ENCODE results near the gene STIM1.

GRCh38 chr11:4049006-4049405 is 193.5 kb downstream of the STIM1 start:
- no peak for TF ChIP-seq SIN3A (IDR thresholded peaks at IDR 0.05; ENCODE audit: low read depth, low read length)
- no peak for TF ChIP-seq RCOR1 (conservative IDR thresholded peaks at IDR 0.05; ENCODE audit: low read depth, low read length)
- TF ChIP-seq, protein P1, sequence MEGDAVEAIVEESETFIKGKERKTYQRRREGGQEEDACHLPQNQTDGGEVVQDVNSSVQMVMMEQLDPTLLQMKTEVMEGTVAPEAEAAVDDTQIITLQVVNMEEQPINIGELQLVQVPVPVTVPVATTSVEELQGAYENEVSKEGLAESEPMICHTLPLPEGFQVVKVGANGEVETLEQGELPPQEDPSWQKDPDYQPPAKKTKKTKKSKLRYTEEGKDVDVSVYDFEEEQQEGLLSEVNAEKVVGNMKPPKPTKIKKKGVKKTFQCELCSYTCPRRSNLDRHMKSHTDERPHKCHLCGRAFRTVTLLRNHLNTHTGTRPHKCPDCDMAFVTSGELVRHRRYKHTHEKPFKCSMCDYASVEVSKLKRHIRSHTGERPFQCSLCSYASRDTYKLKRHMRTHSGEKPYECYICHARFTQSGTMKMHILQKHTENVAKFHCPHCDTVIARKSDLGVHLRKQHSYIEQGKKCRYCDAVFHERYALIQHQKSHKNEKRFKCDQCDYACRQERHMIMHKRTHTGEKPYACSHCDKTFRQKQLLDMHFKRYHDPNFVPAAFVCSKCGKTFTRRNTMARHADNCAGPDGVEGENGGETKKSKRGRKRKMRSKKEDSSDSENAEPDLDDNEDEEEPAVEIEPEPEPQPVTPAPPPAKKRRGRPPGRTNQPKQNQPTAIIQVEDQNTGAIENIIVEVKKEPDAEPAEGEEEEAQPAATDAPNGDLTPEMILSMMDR (IDR thresholded peaks at IDR 0.05 in 2 of 3, conservative IDR thresholded peaks at IDR 0.05 in 1 of 3; ENCODE audit: control insufficient read depth in 2 of 3, extremely low read depth in 1 of 3, insufficient read depth in 1 of 3, low read depth in 3 of 3, low read length in 3 of 3): no peak
- no peak for TF ChIP-seq EED (IDR thresholded peaks at IDR 0.05; ENCODE audit: low read depth)
- TF ChIP-seq POLR2AphosphoS5 (IDR thresholded peaks at IDR 0.05; ENCODE audit: low read length): no peak
- TF ChIP-seq MEF2A (IDR thresholded peaks at IDR 0.05; ENCODE audit: insufficient read depth, low read depth, low read length): no peak
- TF ChIP-seq ZZZ3 (IDR thresholded peaks at IDR 0.05; ENCODE audit: control insufficient read depth, insufficient read length, low read depth): no peak
- TF ChIP-seq, protein P2, sequence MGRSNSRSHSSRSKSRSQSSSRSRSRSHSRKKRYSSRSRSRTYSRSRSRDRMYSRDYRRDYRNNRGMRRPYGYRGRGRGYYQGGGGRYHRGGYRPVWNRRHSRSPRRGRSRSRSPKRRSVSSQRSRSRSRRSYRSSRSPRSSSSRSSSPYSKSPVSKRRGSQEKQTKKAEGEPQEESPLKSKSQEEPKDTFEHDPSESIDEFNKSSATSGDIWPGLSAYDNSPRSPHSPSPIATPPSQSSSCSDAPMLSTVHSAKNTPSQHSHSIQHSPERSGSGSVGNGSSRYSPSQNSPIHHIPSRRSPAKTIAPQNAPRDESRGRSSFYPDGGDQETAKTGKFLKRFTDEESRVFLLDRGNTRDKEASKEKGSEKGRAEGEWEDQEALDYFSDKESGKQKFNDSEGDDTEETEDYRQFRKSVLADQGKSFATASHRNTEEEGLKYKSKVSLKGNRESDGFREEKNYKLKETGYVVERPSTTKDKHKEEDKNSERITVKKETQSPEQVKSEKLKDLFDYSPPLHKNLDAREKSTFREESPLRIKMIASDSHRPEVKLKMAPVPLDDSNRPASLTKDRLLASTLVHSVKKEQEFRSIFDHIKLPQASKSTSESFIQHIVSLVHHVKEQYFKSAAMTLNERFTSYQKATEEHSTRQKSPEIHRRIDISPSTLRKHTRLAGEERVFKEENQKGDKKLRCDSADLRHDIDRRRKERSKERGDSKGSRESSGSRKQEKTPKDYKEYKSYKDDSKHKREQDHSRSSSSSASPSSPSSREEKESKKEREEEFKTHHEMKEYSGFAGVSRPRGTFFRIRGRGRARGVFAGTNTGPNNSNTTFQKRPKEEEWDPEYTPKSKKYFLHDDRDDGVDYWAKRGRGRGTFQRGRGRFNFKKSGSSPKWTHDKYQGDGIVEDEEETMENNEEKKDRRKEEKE (IDR thresholded peaks at IDR 0.05): no peak
- TF ChIP-seq GABPA (IDR thresholded peaks at IDR 0.05; ENCODE audit: low read depth): no peak
- no peak for TF ChIP-seq HDAC2 (IDR thresholded peaks at IDR 0.05)
- TF ChIP-seq, protein P3, sequence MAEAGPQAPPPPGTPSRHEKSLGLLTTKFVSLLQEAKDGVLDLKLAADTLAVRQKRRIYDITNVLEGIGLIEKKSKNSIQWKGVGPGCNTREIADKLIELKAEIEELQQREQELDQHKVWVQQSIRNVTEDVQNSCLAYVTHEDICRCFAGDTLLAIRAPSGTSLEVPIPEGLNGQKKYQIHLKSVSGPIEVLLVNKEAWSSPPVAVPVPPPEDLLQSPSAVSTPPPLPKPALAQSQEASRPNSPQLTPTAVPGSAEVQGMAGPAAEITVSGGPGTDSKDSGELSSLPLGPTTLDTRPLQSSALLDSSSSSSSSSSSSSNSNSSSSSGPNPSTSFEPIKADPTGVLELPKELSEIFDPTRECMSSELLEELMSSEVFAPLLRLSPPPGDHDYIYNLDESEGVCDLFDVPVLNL (IDR thresholded peaks at IDR 0.05; ENCODE audit: low read depth, low read length): no peak

All from GM12878 (cell line).